Rectal smooth muscle tissue (tissue), 1 donor: ENCODE data around the gene PCNT.
"Not testable (repeated sequence)": the region's sequence is repeated elsewhere in the genome, so short reads cannot be mapped to it uniquely, and the experiment has no call there.

ENCODE experiments used
- H3K27ac ChIP-seq: one replicate; pipeline ENCODE4 v1.7.0; 2013; ENCODE audit warnings: low read depth, low read length, inconsistent platforms
- H3K27me3 ChIP-seq: one replicate; pipeline ENCODE4 v1.7.0; 2013; ENCODE audit warnings: low read length; ENCODE audit not compliant: control insufficient read depth, insufficient read depth
- H3K36me3 ChIP-seq: one replicate; pipeline ENCODE4 v1.7.0; 2013; ENCODE audit warnings: low read length; ENCODE audit not compliant: control insufficient read depth, insufficient read depth
- H3K4me1 ChIP-seq: one replicate; pipeline ENCODE4 v1.7.0; 2013; ENCODE audit warnings: low read length; ENCODE audit not compliant: control insufficient read depth, insufficient read depth
- H3K4me3 ChIP-seq: one replicate; pipeline ENCODE4 v1.7.0; 2013; ENCODE audit warnings: low read length
- H3K9ac ChIP-seq: one replicate; pipeline ENCODE4 v1.7.0; 2013; ENCODE audit warnings: low read length

The PCNT gene

DNA sequence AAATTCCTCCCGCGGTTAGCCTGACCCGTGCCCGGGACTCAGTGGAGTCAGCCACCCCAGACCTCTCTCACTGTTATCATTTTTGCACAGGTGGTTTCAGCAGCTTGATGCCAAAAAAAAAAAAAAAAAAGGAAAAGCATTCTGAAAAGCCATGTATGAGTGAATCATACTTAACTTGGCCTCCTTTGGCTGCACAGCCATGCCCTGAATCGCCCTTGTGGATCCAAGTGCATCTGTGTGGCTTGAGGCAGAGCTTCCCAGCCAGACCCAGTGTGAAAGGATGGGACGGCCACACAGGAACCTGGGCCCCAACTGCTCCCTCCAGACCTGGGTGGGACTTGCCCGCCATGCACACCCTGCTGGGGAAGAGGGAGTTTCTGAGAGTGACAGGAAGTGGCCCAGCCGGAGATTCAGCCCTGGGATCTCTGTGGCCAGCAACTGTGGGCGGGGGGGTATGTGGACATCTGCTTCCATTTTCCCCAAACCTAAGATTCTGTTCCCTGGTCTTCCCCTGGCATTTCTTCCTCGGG is 29.2 kb upstream of the PCNT start:
- Histone ChIP-seq H3K36me3 (no peaks in the 10 kb centered on the region), H3K9ac (no peak overlapping the region), H3K4me3 (no peak overlapping the region), H3K27me3 (no peaks in the 10 kb centered on the region), H3K27ac (no peak overlapping the region), H3K4me1 (no peaks in the 10 kb centered on the region)

DNA sequence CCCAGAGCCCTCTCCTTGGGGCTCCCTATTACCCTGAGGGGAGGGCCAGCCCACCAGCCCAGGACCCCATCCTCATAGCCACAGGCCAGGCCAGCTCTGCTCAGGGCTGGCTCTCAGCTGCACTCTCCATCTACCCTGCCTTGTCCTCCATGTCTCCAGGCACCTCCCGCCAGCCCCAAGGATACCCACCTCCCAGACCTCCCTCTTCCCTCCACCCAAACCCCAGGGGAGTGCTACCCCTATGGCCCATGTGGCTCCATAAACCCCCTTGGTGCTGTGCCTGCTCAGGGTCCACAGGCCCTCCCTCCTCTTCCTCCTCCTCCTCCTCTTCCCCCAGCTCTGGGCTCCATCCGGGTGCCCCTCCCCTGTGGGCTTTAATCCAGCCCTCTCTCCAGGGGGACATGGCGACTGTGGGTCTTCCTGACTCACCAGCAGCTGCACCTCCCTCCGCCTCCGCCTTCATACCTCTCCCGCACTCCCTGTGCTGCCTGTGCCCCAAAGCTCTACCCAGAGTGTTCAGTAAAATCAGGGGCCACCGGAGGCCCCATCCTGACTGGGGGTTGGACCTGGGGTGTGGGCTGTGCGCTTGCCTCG is 28.7 kb upstream of the PCNT start:
- no peak overlapping the region for H3K27ac ChIP-seq
- H3K4me3 ChIP-seq, result no peak overlapping the region
- H3K36me3 ChIP-seq, result no peaks in the 10 kb centered on the region
- no peak overlapping the region for H3K9ac ChIP-seq
- H3K27me3 ChIP-seq, result no peaks in the 10 kb centered on the region
- H3K4me1 ChIP-seq, result no peaks in the 10 kb centered on the region

DNA sequence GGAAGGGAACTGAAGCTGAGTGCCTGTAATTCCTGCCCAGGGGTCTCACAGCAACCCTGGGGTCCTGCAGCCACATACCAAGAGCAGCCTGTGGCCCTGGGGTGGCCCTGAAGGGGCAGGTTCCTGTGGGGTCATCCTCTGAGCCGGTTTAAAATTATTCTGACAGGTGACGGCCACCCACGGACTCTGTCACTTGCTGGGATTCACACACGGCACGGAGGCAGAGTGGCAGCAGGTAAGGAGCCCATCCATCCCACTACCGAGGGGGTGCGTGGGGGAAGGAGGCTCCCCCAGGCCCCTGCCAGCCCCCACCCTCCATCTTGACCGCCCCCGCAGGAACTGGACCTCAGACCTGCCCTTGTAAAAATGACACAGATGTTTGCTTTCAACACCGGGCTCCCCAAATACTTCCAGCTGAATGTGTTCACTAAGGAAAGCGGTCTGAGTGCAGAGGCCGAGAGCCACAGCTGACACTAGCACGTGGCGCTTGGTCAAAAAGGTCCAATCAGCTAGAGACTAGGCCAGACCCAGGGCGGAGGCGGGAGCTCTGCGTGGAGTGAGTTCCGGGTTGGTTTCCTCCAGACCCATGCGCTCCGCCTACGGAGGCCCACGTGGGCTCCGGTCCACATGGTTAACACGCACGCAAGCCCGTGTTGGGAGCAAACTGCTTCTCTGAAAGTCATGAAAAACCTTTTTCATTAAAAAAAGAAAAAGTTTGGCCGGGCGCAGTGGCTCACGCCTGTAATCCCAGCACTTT is 27.8 kb upstream of the PCNT start:
- Histone ChIP-seq H3K4me1 (no peaks in the 10 kb centered on the region), H3K36me3 (no peaks in the 10 kb centered on the region), H3K4me3 (no peak overlapping the region), H3K27me3 (no peaks in the 10 kb centered on the region), H3K9ac (no peak overlapping the region), H3K27ac (no peak overlapping the region)

DNA sequence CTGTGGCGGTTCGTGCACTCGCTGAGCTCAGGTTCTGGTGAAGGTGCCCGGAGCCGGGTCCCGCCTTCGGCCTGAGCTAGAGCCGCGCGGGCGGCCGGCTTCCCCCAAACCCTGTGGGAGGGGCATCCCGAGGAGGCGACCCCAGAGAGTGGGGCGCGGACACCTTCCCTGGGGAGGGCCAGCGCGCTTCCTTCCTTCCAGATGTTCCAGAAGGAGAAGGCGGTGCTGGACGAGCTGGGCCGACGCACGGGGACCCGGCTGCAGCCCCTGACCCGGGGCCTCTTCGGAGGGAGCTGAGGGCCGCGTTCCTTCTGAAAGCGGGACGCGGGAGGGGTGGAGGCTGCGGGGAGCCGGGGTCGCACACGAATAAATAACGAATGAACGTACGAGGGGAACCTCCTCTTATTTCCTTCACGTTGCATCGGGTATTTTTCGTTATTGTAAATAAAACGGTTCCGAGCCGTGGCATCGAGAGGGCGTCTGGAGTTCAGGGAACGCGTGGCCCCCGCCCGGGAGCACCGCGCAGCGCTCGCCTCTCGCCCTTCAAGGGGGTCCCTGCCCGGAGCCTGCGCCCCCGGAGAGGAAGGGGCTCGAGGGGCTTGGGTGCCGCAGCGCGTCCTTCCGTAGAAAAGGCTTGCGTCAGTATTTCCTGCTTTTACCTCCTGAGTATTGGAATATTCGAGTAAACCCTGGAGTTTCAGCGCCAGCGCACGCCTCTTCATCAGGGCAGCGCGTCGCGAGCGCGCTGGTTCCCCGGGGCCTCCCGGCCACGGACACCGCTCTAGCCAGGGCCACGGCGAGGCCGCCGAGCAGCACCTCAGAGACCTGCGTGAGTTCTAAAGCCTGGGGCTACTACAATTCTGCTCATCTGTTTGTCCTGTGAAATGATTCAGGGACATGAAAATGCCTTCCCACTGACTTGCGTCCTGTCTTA is 26.4 kb upstream of the PCNT start:
- H3K27me3 ChIP-seq, result no peaks in the 10 kb centered on the region
- no peak overlapping the region for H3K9ac ChIP-seq
- no peaks in the 10 kb centered on the region for H3K36me3 ChIP-seq
- H3K4me3 ChIP-seq, result peak overlapping the region; percentile 48
- H3K4me1 ChIP-seq, result no peaks in the 10 kb centered on the region
- H3K27ac ChIP-seq, result no peak overlapping the region

DNA sequence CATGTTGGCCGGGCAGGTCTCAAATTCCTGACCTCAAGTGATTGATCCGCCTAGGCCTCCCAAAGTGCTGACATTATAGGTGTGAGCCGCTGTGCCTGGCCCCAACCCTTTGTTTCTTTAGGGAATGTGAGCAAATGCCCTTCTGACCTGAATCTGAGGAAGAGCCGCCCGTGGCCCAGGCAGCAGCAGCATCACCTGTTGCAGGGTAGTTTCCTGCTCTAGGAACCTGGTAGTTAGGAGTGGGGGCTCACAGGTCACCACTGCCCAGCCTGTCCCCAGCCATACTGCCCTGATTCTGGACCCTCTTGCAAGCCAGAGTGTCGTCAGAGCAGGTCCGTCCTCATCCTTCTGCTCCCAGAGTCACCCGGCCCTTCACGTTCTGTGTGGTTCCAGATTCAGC is 24.8 kb upstream of the PCNT start:
- no peak overlapping the region for H3K4me3 ChIP-seq
- no peaks in the 10 kb centered on the region for H3K4me1 ChIP-seq
- no peak overlapping the region for H3K27ac ChIP-seq
- no peak overlapping the region for H3K9ac ChIP-seq
- no peaks in the 10 kb centered on the region for H3K27me3 ChIP-seq
- H3K36me3 ChIP-seq, result no peaks in the 10 kb centered on the region

DNA sequence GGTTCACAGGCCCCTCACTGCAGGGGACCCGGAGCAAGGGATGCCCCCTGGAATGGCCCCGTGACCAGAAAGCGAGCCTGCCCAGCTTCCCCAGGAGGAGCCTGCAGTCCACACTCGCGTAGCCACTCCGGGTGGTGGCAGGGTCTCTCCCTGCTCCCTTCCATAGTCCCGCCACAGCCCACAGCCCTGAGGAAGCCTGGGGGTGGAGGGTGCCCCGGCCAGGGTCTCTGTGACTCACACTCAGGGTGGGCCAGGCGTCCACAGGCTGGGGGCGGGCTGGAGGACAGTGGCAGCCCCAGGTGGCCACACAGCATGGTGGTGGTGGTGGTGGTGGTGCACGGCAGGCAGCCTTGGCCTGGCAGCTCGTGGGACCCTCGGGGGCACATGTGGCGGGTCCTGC is 22.2 kb upstream of the PCNT start:
- no peaks in the 10 kb centered on the region for H3K36me3 ChIP-seq
- no peaks in the 10 kb centered on the region for H3K27me3 ChIP-seq
- H3K4me1 ChIP-seq, result no peaks in the 10 kb centered on the region
- H3K9ac ChIP-seq, result no peak overlapping the region
- no peak overlapping the region for H3K4me3 ChIP-seq
- H3K27ac ChIP-seq, result no peak overlapping the region

DNA sequence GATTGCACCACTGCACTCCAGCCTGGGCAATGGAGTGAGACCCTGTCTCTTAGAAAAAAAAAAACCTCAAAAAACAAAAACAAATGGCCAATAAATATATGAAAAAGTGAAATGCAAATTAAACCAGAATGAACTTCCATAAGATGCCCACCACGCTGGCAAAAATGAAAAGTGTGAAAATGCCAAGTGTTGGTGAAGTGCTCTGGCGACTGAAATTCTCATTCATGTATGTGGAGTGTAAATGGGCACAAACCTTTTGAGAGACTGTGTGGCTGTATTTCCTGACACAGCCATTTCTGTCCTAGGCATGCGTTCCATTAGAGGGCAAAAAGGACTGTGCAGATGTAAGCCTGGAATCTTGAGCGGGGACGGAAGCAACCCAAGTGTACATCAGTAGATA is 19.5 kb upstream of the PCNT start:
- Histone ChIP-seq H3K27ac (no peak overlapping the region), H3K4me1 (no peaks in the 10 kb centered on the region), H3K36me3 (no peaks in the 10 kb centered on the region), H3K4me3 (no peak overlapping the region), H3K9ac (no peak overlapping the region), H3K27me3 (no peaks in the 10 kb centered on the region)

DNA sequence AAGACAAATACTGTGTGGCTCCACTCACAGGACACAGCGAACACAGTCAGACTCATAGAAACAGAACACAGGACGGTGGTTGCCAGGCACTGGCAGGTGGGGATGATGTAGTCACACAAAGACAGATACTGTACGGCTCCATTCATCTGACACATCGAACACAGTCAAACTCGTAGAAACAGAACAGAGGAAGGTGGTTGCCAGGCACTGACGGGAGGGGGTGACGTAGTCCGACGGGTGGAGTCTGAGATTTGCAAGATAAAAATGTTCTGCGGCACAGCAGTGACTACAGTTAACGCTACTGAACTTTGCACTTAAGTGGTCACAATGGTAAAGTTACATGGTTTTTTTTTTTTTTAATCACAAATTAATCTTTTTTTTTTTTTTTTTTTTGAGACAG is 19.0 kb upstream of the PCNT start:
- Histone ChIP-seq H3K4me1 (no peaks in the 10 kb centered on the region), H3K27ac (no peak overlapping the region), H3K4me3 (no peak overlapping the region), H3K36me3 (no peaks in the 10 kb centered on the region), H3K27me3 (no peaks in the 10 kb centered on the region), H3K9ac (no peak overlapping the region)

DNA sequence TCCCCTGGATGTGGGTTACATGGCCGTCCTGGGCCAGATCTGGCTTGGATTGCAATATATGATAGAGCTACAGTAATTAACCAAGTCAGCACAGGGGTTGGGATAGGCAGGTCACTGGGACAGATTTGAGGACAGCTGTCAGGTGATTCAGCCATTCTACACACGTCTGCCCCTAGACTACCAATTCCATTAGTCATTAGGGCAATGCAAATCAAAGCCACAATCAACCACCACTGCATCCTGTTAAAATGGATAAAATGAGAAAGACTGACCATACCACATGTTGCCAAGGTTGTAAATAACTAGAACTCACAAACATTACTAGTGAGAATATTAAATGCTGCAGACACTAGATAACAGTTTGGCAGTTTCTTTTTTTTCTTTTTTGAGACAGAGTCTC is 16.3 kb upstream of the PCNT start:
- H3K4me1 ChIP-seq, result no peaks in the 10 kb centered on the region
- no peak overlapping the region for H3K9ac ChIP-seq
- H3K4me3 ChIP-seq, result no peak overlapping the region
- no peaks in the 10 kb centered on the region for H3K36me3 ChIP-seq
- no peaks in the 10 kb centered on the region for H3K27me3 ChIP-seq
- H3K27ac ChIP-seq, result no peak overlapping the region

DNA sequence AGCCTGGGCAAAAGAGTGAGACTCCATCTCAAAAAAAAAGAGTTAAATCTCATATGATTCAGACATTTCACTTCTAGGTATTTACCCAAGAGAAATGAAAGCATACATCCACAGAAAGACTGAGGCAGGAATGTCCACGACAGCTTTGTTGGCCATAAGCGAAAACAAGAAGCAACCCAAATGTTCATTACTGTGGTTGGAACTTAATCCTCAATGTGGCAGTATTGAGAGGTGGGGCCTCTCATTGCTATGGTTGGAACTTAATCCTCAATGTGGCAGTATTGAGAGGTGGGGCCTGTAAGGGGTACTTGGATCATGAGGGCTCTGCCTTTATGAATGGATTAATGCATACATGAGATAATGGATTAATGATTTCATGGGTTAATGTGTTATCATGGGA is 15.5 kb upstream of the PCNT start:
- no peak overlapping the region for H3K4me3 ChIP-seq
- no peak overlapping the region for H3K9ac ChIP-seq
- H3K27ac ChIP-seq, result no peak overlapping the region
- H3K4me1 ChIP-seq, result no peaks in the 10 kb centered on the region
- H3K27me3 ChIP-seq, result no peaks in the 10 kb centered on the region
- H3K36me3 ChIP-seq, result no peaks in the 10 kb centered on the region

DNA sequence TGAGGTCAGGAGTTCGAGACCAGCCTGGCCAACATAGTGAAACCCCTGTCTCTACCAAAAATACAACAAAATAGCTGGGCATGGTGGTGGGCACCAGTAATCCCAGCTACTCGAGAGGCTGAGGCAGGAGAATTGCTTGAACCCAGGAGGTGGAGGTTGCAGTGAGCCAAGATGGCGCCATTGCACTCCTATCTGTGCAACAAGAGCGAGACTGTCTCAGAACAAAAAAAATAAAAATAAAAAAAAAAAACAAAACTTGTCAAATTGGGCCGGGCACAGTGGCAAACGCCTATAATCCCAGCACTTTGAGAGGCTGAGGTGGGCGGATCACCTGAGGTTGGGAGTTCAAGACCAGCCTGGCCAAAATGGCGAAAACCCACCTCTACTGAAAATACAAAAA is 13.7 kb upstream of the PCNT start:
- not testable (repeated sequence) for H3K27me3 ChIP-seq, H3K27ac ChIP-seq, H3K36me3 ChIP-seq, H3K4me3 ChIP-seq, H3K9ac ChIP-seq, H3K4me1 ChIP-seq

DNA sequence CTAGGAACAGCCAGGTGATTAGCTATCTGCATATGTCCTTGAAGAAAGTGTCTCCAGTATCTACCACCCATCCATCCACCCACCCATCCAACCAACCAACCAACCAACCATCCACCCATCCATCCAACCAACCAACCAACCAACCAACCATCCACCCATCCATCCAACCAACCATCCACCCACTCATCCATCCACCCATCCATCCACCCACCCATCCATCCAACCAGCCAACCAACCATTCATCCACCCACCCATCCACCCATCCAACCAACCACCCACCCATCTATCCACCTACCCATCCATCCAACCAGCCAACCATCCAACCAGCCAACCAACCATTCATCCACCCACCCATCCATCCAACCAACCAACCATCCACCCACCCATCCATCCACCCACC is 12.4 kb upstream of the PCNT start:
- H3K36me3 ChIP-seq, result no peaks in the 10 kb centered on the region
- H3K27ac ChIP-seq, result no peak overlapping the region
- no peaks in the 10 kb centered on the region for H3K4me1 ChIP-seq

More for the DNA sequence above, 12.4 kb upstream of the PCNT start:
- H3K9ac ChIP-seq, result no peak overlapping the region
- H3K4me3 ChIP-seq, result no peak overlapping the region
- H3K27me3 ChIP-seq, result no peaks in the 10 kb centered on the region
